Endothelial cell of umbilical vein (primary cell): Measurements from ENCODE around the gene HTR3B. TPM values are rescaled to one million over a fixed set of nuclear protein-coding genes. Genes with fewer than 3 reads are reported as not detected.

Source experiments
- BruUV-seq: library from RNA; stranded (reverse); fragments of 400-500 nt; replicated peaks from 2 replicates; lab custom pipeline; 2021; lab: Mats Ljungman, UMichigan
- CTCF ChIA-PET: fragments of 300-600, 350-600 bp; sonication (Branson Sonifier 250); formaldehyde crosslinking; loops from one replicate; lab custom pipeline; 2021; ENCODE audit warnings: antibody characterized with exemption, inconsistent platforms; lab: Charles Lee
- POLR2A ChIA-PET: fragments of 300-600, 350-600 bp; sonication (Branson Sonifier 250); formaldehyde crosslinking; loops from one replicate; lab custom pipeline; 2021; ENCODE audit warnings: antibody characterized with exemption, inconsistent platforms; lab: Charles Lee
- DNase-seq: peaks from one replicate; pipeline ENCODE4 v3.0.0-alpha.2; 2011; ENCODE audit warnings: low read depth, low spot score
- FAIRE-seq: peaks from 2 replicates; lab custom pipeline; 2011; peaks lifted over from hg19 to GRCh38; lab: Jason Lieb, UNC
- H2AFZ ChIP-seq: 2 replicates; pipeline ENCODE4 v1.6.0; 2012; ENCODE audit warnings: low read depth, low read length, control low read depth, inconsistent platforms
- H3K27ac ChIP-seq: 2 replicates; pipeline ENCODE4 v1.5.1; 2011; ENCODE audit warnings: low read depth, mild to moderate bottlenecking, control low read depth, low read length, moderate library complexity; ENCODE audit not compliant: insufficient read depth
- H3K27me3 ChIP-seq, 2 experiments: 2 replicates each; pipeline versions ENCODE4 v1.6.0 to v1.6.1; 2011; ENCODE audit warnings: low read length in 2 of 2, mixed read lengths in 1 of 2; ENCODE audit not compliant: control insufficient read depth in 2 of 2, insufficient read depth in 2 of 2
- H3K36me3 ChIP-seq, 2 experiments: 2 replicates in 1 of 2; 3 replicates in 1 of 2; pipeline ENCODE4 v1.5.1; 2011; ENCODE audit warnings: low read length in 2 of 2, mild to moderate bottlenecking in 1 of 2, moderate library complexity in 1 of 2; ENCODE audit not compliant: control insufficient read depth in 2 of 2, insufficient read depth in 2 of 2; ENCODE audit errors: extremely low read depth in 1 of 2
- H3K4me1 ChIP-seq: 3 replicates; pipeline ENCODE4 v1.5.1; 2011; ENCODE audit warnings: mild to moderate bottlenecking, low read length; ENCODE audit not compliant: control insufficient read depth, insufficient read depth; ENCODE audit errors: extremely low read depth
- H3K4me2 ChIP-seq: 2 replicates; pipeline ENCODE4 v1.6.1; 2011; ENCODE audit warnings: low read length, control low read depth, mixed read lengths; ENCODE audit not compliant: insufficient read depth
- H3K4me3 ChIP-seq, 3 experiments: fragments of 200-600 bp in 1 of 3; sonication (generic), shearing (Covaris generic) in 1 of 3; replicated peaks in 1 of 3; 2 replicates each; pipeline ENCODE4 v1.5.1; 2011 to 2016; ENCODE audit warnings: control low read depth in 3 of 3, low read length in 3 of 3, mild to moderate bottlenecking in 2 of 3, inconsistent platforms in 1 of 3, low read depth in 1 of 3, moderate library complexity in 1 of 3; ENCODE audit not compliant: insufficient read depth in 1 of 3
- H3K79me2 ChIP-seq: 2 replicates; pipeline ENCODE4 v1.6.0; 2012; ENCODE audit warnings: low read length, inconsistent platforms; ENCODE audit not compliant: control insufficient read depth, insufficient read depth
- H3K9ac ChIP-seq: replicated peaks from 2 replicates; pipeline ENCODE3; 2011; ENCODE audit warnings: low read length, control low read depth; ENCODE audit not compliant: insufficient read depth; ENCODE audit errors: extremely low read depth
- H3K9me1 ChIP-seq: replicated peaks from 3 replicates; pipeline ENCODE4 v1.6.0; 2011; ENCODE audit warnings: mild to moderate bottlenecking, low read length; ENCODE audit not compliant: control insufficient read depth, insufficient read depth; ENCODE audit errors: extremely low read depth
- H3K9me3 ChIP-seq: replicated peaks from 2 replicates; pipeline ENCODE4 v1.5.1; 2012; ENCODE audit warnings: low read length, inconsistent platforms; ENCODE audit not compliant: control insufficient read depth, insufficient read depth
- H4K20me1 ChIP-seq: replicated peaks from 2 replicates; pipeline ENCODE3; 2011; ENCODE audit warnings: mild to moderate bottlenecking, low read length; ENCODE audit not compliant: control insufficient read depth, insufficient read depth; ENCODE audit errors: extremely low read depth
- EZH2 ChIP-seq: IDR thresholded peaks from 2 replicates; pipeline ENCODE4 v1.6.1; 2012; ENCODE audit warnings: borderline replicate concordance, low read depth, mild to moderate bottlenecking, moderate library complexity, low read length, inconsistent platforms; ENCODE audit not compliant: severe bottlenecking
- FOS ChIP-seq: IDR thresholded peaks from 2 replicates; pipeline ENCODE4 v1.6.1; 2011; ENCODE audit warnings: mild to moderate bottlenecking, low read length, moderate library complexity, borderline replicate concordance; ENCODE audit not compliant: insufficient read depth
- GATA2 ChIP-seq: IDR thresholded peaks from 2 replicates; pipeline ENCODE4 v1.7.0; 2011; ENCODE audit warnings: low read depth, mild to moderate bottlenecking, moderate library complexity, mixed read lengths, low read length; ENCODE audit not compliant: insufficient read length, insufficient read depth
- JUN ChIP-seq: IDR thresholded peaks from 2 replicates; pipeline ENCODE4 v1.6.1; 2011; ENCODE audit warnings: borderline replicate concordance, low read depth; ENCODE audit not compliant: insufficient read length, insufficient read depth
- MYC ChIP-seq: IDR thresholded peaks from one replicate; pipeline ENCODE4 v1.6.1; 2011; ENCODE audit warnings: mild to moderate bottlenecking, low read depth, low read length
- POLR2A ChIP-seq: IDR thresholded peaks from 2 replicates; pipeline ENCODE4 v1.6.1; 2012; ENCODE audit warnings: low read depth, mild to moderate bottlenecking, control low read depth, low read length
- POLR2AphosphoS5 ChIP-seq: IDR thresholded peaks from 2 replicates; pipeline ENCODE4 v1.6.1; 2012; ENCODE audit warnings: low read depth, mild to moderate bottlenecking, control low read depth, low read length, moderate library complexity; ENCODE audit not compliant: insufficient read depth
- dilution Hi-C: fragments of 300-500 bp; cut with MboI; formaldehyde crosslinking; loops from one replicate; pipeline ENCODE4 v1.15.0; 2019; ENCODE audit warnings: low sequenced_read_pairs; ENCODE audit not compliant: extremely low pct_ligation_motif_present
- intact Hi-C: fragments of 100-400 bp; cut with micrococcal nuclease; formaldehyde crosslinking; loops from one replicate; pipeline ENCODE4 v1.10.0; 2022
- polyA plus RNA-seq, 4 experiments: library from polyadenylated mRNA; depleted of rRNA in 3 of 4; stranded (reverse) in 3 of 4; unstranded in 1 of 4; fragments of >200 nt; gene quantifications; 2 replicates each; pipeline versions ENCODE4 v1.2.1 to v1.2.3, GENCODE V29; 2011 to 2012; ENCODE audit warnings: missing spikeins in 1 of 4
- total RNA-seq: library from RNA; stranded (reverse); gene quantifications from 2 replicates; pipeline ENCODE4 v1.2.3, GENCODE V29; 2021
- TF ChIP-seq, protein P1 (sequence below), 2 donors: IDR thresholded peaks; 1 replicate in 1 of 2; 2 replicates in 1 of 2; pipeline ENCODE4 v1.5.1; 2011; ENCODE audit warnings: low read length in 2 of 2, mild to moderate bottlenecking in 2 of 2, moderate library complexity in 2 of 2, control low read depth in 1 of 2, inconsistent platforms in 1 of 2, low read depth in 1 of 2; ENCODE audit not compliant: insufficient read depth in 1 of 2; ENCODE audit errors: extremely low read depth in 1 of 2
- TF ChIP-seq, protein P2 (sequence below): IDR thresholded peaks from 2 replicates; pipeline ENCODE4 v1.6.1; 2011; ENCODE audit not compliant: insufficient read depth, insufficient read length

Gene HTR3B
- total and polyA plus RNA-seq, 2 donors (not counting 3 experiments of a cell fraction or from before 2014, with no cell fraction given), result not detected

DNA sequence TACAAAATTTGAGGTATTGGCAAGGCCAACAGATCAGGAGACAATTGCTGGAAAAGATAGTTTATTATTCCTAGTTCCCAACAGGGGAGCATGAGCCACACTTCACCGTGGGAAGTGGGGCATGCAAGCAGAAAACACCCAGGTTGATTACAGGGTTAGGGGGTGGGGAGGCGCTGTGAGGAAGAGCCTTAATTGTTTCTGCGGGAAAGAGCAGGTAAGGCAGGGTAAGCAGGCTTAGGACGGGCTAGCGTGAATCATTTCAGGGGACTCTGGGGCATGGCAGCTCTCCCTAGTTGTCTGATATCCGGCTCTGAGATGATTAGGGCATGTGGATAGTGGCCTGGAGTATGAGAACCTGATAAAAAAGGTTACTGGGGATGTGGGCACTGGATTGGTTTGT is 49.6 kb downstream of the HTR3B start:
- Histone ChIP-seq H3K27me3 (peaks cover 0 to 10% of the 10 kb centered on the region in 2 experiments), H4K20me1 (no peaks in the 10 kb centered on the region), H3K9ac (no peak overlapping the region), H3K9me3 (no peaks in the 10 kb centered on the region), H3K9me1 (no peaks in the 10 kb centered on the region), H3K4me2 (no peak overlapping the region), H3K36me3 (no peaks in the 10 kb centered on the region), H3K79me2 (no peaks in the 10 kb centered on the region), H3K27ac (no peak overlapping the region), H3K4me1 (no peaks in the 10 kb centered on the region), H2AFZ (no peak overlapping the region), H3K4me3 (no peak overlapping the region)
- no TSS peak for BruUV-seq
- DNase-seq, result no peak
- TF ChIP-seq GATA2 (no peak), EZH2 (no peak), FOS (no peak), POLR2A (no peak), JUN (no peak), POLR2AphosphoS5 (no peak), MYC (no peak)
- TF ChIP-seq, protein P1, sequence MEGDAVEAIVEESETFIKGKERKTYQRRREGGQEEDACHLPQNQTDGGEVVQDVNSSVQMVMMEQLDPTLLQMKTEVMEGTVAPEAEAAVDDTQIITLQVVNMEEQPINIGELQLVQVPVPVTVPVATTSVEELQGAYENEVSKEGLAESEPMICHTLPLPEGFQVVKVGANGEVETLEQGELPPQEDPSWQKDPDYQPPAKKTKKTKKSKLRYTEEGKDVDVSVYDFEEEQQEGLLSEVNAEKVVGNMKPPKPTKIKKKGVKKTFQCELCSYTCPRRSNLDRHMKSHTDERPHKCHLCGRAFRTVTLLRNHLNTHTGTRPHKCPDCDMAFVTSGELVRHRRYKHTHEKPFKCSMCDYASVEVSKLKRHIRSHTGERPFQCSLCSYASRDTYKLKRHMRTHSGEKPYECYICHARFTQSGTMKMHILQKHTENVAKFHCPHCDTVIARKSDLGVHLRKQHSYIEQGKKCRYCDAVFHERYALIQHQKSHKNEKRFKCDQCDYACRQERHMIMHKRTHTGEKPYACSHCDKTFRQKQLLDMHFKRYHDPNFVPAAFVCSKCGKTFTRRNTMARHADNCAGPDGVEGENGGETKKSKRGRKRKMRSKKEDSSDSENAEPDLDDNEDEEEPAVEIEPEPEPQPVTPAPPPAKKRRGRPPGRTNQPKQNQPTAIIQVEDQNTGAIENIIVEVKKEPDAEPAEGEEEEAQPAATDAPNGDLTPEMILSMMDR (IDR thresholded peaks at IDR 0.05; ENCODE audit: extremely low read depth in 1 of 2, insufficient read depth in 1 of 2, low read depth in 1 of 2, low read length in 2 of 2), result no peak
- TF ChIP-seq, protein P2, sequence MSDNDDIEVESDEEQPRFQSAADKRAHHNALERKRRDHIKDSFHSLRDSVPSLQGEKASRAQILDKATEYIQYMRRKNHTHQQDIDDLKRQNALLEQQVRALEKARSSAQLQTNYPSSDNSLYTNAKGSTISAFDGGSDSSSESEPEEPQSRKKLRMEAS, result no peak
- POLR2A ChIA-PET, result no interaction called here
- intact Hi-C loops (no loop called here), dilution Hi-C loops (no loop called here)
- no peak for FAIRE-seq
- CTCF ChIA-PET, result interaction anchor here (0.5 kb wide), 1 partner anchor 45 kb away, joined by 3 read pairs; no protein-coding TSS in a partner anchor
